ENCODE measurements around the gene ARMC9. TPM values are rescaled to one million over a fixed set of nuclear protein-coding genes. Genes with fewer than 3 reads are reported as not detected.

Gene ARMC9
- polyA plus RNA-seq, 3 donors from 2014 or later: 0.94 to 1.1 TPM; not detected in 1

GRCh38 chr2:231387904-231388724 lies 189.7 kb downstream of the ARMC9 start:
- Mint-ChIP-seq H3K4me1 (peaks cover 87 to 89% of the 10 kb centered on the region in 2 donors), H3K27me3 (ENCODE audit: low read depth in 3 of 3) (peaks cover 32 to 38% (median 32%) of the 10 kb centered on the region in 3 donors), H3K4me3 (peak overlapping the region in 4 of 5 donors; percentile 38 to 62 (median 51)), H3K36me3 (no peaks in the 10 kb centered on the region), H3K9me3 (no peaks in the 10 kb centered on the region), H3K27ac (peak overlapping the region; percentile 64 to 100 (median 94))
- DNase-seq: peak; percentile 59 to 64 (median 61)

GRCh38 chr2:231388725-231389346 lies 190.4 kb downstream of the ARMC9 start:
- DNase-seq: no peak
- Mint-ChIP-seq H3K4me1 (peaks cover 87 to 90% of the 10 kb centered on the region in 2 donors), H3K27me3 (ENCODE audit: low read depth in 3 of 3) (peaks cover 33 to 40% (median 36%) of the 10 kb centered on the region in 3 donors), H3K9me3 (no peaks in the 10 kb centered on the region), H3K4me3 (peak overlapping the region in 3 of 5 donors; percentile 9 to 62 (median 46)), H3K36me3 (no peaks in the 10 kb centered on the region), H3K27ac (peak overlapping the region in 5 of 6 donors; percentile 89 to 100 (median 96))

- peak overlapping the region in 1 of 5 donors; percentile 51 for H3K4me3 Mint-ChIP-seq
- peak overlapping the region; percentile 65 to 100 (median 96) for H3K27ac Mint-ChIP-seq
- DNase-seq: no peak
- no peaks in the 10 kb centered on the region for H3K9me3 Mint-ChIP-seq
- no peaks in the 10 kb centered on the region for H3K36me3 Mint-ChIP-seq
- H3K4me1 Mint-ChIP-seq: peaks cover 85 to 89% of the 10 kb centered on the region in 2 donors
- peaks cover 34 to 50% (median 44%) of the 10 kb centered on the region in 3 donors for H3K27me3 Mint-ChIP-seq (ENCODE audit: low read depth in 3 of 3)
Measured at GRCh38 chr2:231390667-231391066, 192.2 kb downstream of the ARMC9 start.

GRCh38 chr2:231391981-231392380 lies 193.6 kb downstream of the ARMC9 start:
- Mint-ChIP-seq H3K27ac (peak overlapping the region; percentile 99 to 100 (median 100)), H3K36me3 (no peaks in the 10 kb centered on the region), H3K9me3 (no peaks in the 10 kb centered on the region), H3K4me3 (peak overlapping the region; percentile 80 to 98 (median 96)), H3K4me1 (peaks cover 79 to 82% of the 10 kb centered on the region in 2 donors), H3K27me3 (ENCODE audit: low read depth in 3 of 3) (peaks cover 26 to 44% (median 37%) of the 10 kb centered on the region in 3 donors)
- peak; percentile 84 to 85 (median 85) for DNase-seq

- Mint-ChIP-seq H3K36me3 (no peaks in the 10 kb centered on the region), H3K27me3 (ENCODE audit: low read depth in 3 of 3) (peaks cover 28 to 44% (median 37%) of the 10 kb centered on the region in 3 donors), H3K4me3 (peak overlapping the region; percentile 93 to 98 (median 96)), H3K4me1 (peaks cover 79 to 81% of the 10 kb centered on the region in 2 donors), H3K27ac (peak overlapping the region; percentile 99 to 100 (median 100)), H3K9me3 (no peaks in the 10 kb centered on the region)
- DNase-seq: no peak
Measured at GRCh38 chr2:231392431-231393148, 194.2 kb downstream of the ARMC9 start.

- peaks cover 28 to 46% (median 37%) of the 10 kb centered on the region in 3 donors for H3K27me3 Mint-ChIP-seq (ENCODE audit: low read depth in 3 of 3)
- peak; percentile 88 to 92 (median 89) for DNase-seq
Measured at GRCh38 chr2:231393149-231394131, 195.0 kb downstream of the ARMC9 start.

GRCh38 chr2:231394211-231395141 lies 196.0 kb downstream of the ARMC9 start:
- peak; percentile 70 to 82 (median 73) for DNase-seq

More at GRCh38 chr2:231393149-231394131, 195.0 kb downstream of the ARMC9 start:
- Mint-ChIP-seq H3K27ac (peak overlapping the region; percentile 99 to 100 (median 100)), H3K36me3 (no peaks in the 10 kb centered on the region), H3K4me1 (peaks cover 79 to 80% of the 10 kb centered on the region in 2 donors), H3K9me3 (no peaks in the 10 kb centered on the region), H3K4me3 (peak overlapping the region; percentile 93 to 98 (median 96))

GRCh38 chr2:231395188-231396057 lies 197.0 kb downstream of the ARMC9 start, which contains the start of gene B3GNT7:
TSS of gene B3GNT7 (plus strand) at chr2:231395710. CDS start at chr2:231395804, 94 bp downstream.
- Mint-ChIP-seq H3K27ac (peak within 1 kb of the TSS; percentile 99 to 100 (median 100)), H3K27me3 (ENCODE audit: low read depth in 3 of 3) (peaks cover 28 to 41% (median 37%) of the 10 kb centered on the region in 3 donors), H3K4me3 (peak within 1 kb of the TSS; percentile 93 to 98 (median 96)), H3K4me1 (peaks cover 67 to 75% of the 10 kb centered on the region in 2 donors), H3K36me3 (no peaks in the 10 kb centered on the region), H3K9me3 (no peaks in the 10 kb centered on the region)
- peak; percentile 64 to 74 (median 70) for DNase-seq

More at GRCh38 chr2:231394211-231395141, 196.0 kb downstream of the ARMC9 start:
- peaks cover 71 to 72% of the 10 kb centered on the region in 2 donors for H3K4me1 Mint-ChIP-seq
- H3K27me3 Mint-ChIP-seq (ENCODE audit: low read depth in 3 of 3): peaks cover 28 to 44% (median 37%) of the 10 kb centered on the region in 3 donors
- H3K27ac Mint-ChIP-seq: peak overlapping the region; percentile 99 to 100 (median 100)
- no peaks in the 10 kb centered on the region for H3K36me3 Mint-ChIP-seq
- H3K4me3 Mint-ChIP-seq: peak overlapping the region; percentile 93 to 98 (median 96)
- H3K9me3 Mint-ChIP-seq: no peaks in the 10 kb centered on the region

GRCh38 chr2:231396058-231396821 lies 197.8 kb downstream of the ARMC9 start:
- H3K27ac Mint-ChIP-seq: peak overlapping the region; percentile 68 to 95 (median 92)

More at GRCh38 chr2:231396058-231396821, 197.8 kb downstream of the ARMC9 start:
- Mint-ChIP-seq H3K27me3 (ENCODE audit: low read depth in 3 of 3) (peaks cover 28 to 40% (median 37%) of the 10 kb centered on the region in 3 donors), H3K9me3 (no peaks in the 10 kb centered on the region), H3K4me3 (peak overlapping the region; percentile 83 to 89 (median 85)), H3K36me3 (no peaks in the 10 kb centered on the region), H3K4me1 (peaks cover 61 to 70% of the 10 kb centered on the region in 2 donors)
- no peak for DNase-seq

All from immature natural killer cell (primary cell).